Ovary (tissue), 3 donors: Measurements from ENCODE around the gene C6orf47.

Experiments used
- CTCF ChIP-seq, 3 donors: fragments of 450-650 bp in 2 of 3; fragments of 200-600 bp in 1 of 3; IDR thresholded peaks; one replicate each; pipeline versions ENCODE4 v1.5.1 to v1.8.0; 2016 to 2022; ENCODE audit warnings: antibody characterized with exemption in 3 of 3, mild to moderate bottlenecking in 1 of 3
- EP300 ChIP-seq: sonication (generic); formaldehyde crosslinking; IDR thresholded peaks from one replicate; pipeline ENCODE4 v1.6.1; 2017; ENCODE audit warnings: antibody characterized with exemption
- POLR2A ChIP-seq: fragments of 450-650 bp; IDR thresholded peaks from one replicate; pipeline ENCODE4 v1.6.1; 2017; ENCODE audit warnings: antibody characterized with exemption, mild to moderate bottlenecking, moderate library complexity
- donor health status: DM: no; HTN: no; CAD: no.

GRCh38 chr6:31693535-31693934, 33.0 kb upstream of the C6orf47 start:
- TF ChIP-seq POLR2A (no peak), CTCF (IDR thresholded peaks at IDR 0.05) (no peak), EP300 (no peak)
